Fibroblast of pulmonary artery (primary cell): ENCODE results near the gene CLDN16.

Source experiments
- DNase-seq: peaks from one replicate; pipeline ENCODE4 v3.0.0-alpha.2; 2010; ENCODE audit warnings: low read depth
- H3K4me3 ChIP-seq: replicated peaks from 2 replicates; pipeline ENCODE4 v1.5.1; 2011; ENCODE audit warnings: low read depth, mild to moderate bottlenecking, control low read depth, low read length, moderate library complexity
- CTCF ChIP-seq: IDR thresholded peaks from 2 replicates; pipeline ENCODE4 v1.5.1; 2011; ENCODE audit warnings: mild to moderate bottlenecking, control low read depth, low read length, inconsistent platforms; ENCODE audit errors: missing control alignments

CLDN16 gene

GRCh38 chr3:190387578-190388213, at the start of gene CLDN16:
CLDN16 (plus strand) TSS chr3:190388163; CDS start chr3:190388330, 167 bp downstream.
- no peak for DNase-seq
- no peak within 1 kb of the TSS for H3K4me3 ChIP-seq
- no peak for TF ChIP-seq CTCF

- DNase-seq: no peak
- TF ChIP-seq CTCF: no peak
- no peak overlapping the region for H3K4me3 ChIP-seq
These were observed 49.2 kb upstream of the CLDN16 start for GRCh38 chr3:190338717-190339116.

GRCh38 chr3:190339130-190339529, 48.8 kb upstream of the CLDN16 start:
- TF ChIP-seq CTCF: peak; percentile 29
- no peak overlapping the region for H3K4me3 ChIP-seq
- peak; percentile 41 for DNase-seq

GRCh38 chr3:190340071-190340470, 47.9 kb upstream of the CLDN16 start:
- no peak overlapping the region for H3K4me3 ChIP-seq
- no peak for DNase-seq
- no peak for TF ChIP-seq CTCF

DNA sequence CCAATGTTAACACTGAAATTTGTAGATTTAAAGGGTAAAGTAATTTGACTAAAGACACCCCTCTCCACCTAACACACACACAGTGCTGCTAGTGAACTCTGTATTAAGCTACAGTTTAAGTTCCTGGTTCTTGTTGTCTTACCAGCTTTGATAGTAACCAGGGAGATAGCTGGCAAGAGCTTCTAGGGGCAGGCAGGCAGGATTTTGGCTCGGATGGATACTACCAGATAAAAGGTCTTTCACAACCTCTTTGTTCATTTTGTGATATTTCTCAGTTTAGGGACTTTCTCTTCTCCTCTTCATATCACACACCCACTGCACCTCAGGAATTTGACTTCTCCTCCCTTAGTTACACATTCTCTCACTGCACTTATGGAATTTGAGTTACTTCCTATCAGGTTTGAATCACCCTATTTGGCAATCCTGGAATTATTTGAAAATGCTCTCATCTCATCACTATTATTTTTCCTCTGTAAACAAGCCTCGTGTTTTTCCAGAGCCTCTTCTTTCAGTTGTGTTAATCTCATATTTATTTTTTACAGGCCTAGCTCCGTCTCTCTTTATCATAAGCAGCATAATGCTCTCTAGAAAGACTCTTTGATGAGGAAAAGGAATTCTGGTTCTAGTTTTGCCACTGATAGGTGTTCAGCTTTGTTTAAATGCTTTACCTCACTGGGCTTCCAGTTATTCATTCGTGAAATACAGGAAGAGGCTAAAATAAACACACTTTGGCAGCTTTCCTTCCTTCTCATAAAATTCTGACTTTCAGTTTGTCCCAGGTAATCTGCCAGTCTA, 42.7 kb upstream of the CLDN16 start:
- TF ChIP-seq CTCF: no peak
- DNase-seq: peak; percentile 98
- H3K4me3 ChIP-seq: peak overlapping the region; percentile 4

- no peak overlapping the region for H3K4me3 ChIP-seq
- peak; percentile 42 for DNase-seq
- TF ChIP-seq CTCF: no peak
These were observed 42.1 kb upstream of the CLDN16 start for GRCh38 chr3:190345878-190346277.
